Measurements from ENCODE around the gene TJP1. TPM values are rescaled to one million over a fixed set of nuclear protein-coding genes. Genes with fewer than 3 reads are reported as not detected.
"Not testable (repeated sequence)": the region's sequence is repeated elsewhere in the genome, so short reads cannot be mapped to it uniquely, and the experiment has no call there.

The TJP1 gene
- total RNA-seq, 1 donor from 2014 or later = 0.44 TPM

DNA sequence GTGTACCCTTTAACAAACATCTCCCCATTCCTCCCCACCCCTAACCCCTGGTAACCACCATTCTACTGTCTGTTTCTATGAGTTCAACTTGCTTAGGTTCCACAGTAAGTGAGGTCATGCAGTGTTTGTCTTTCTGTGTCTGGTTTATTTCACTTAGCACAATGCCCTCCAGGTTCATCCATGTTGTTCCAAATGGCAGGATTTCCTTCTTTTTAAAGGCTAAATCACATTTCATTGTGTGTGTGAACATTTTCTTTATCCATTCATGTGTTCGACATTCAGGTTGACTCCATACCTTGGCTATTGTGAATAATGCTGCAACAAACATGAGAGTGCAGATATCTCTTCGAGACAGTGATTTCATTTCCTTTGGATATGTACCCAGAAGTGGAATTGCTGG, 62.7 kb downstream of the TJP1 start:
- H3K36me3 Mint-ChIP-seq (ENCODE audit: low read depth) = no peaks in the 10 kb centered on the region
- no peak overlapping the region for H3K27ac Mint-ChIP-seq
- H3K27me3 Mint-ChIP-seq = no peaks in the 10 kb centered on the region
- no peaks in the 10 kb centered on the region for H3K9me3 Mint-ChIP-seq
- DNase-seq = no peak
- no peaks in the 10 kb centered on the region for H3K4me1 Mint-ChIP-seq
- TF ChIP-seq CTCF (IDR thresholded peaks at IDR 0.05) = no peak
- intact Hi-C loops (cut with micrococcal nuclease) = no loop called here
- no peak overlapping the region for H3K4me3 Mint-ChIP-seq
- CTCF ChIA-PET = no interaction called here
- ATAC-seq (ENCODE audit: low read depth) = no peak
- POLR2A ChIA-PET = no interaction called here

DNA sequence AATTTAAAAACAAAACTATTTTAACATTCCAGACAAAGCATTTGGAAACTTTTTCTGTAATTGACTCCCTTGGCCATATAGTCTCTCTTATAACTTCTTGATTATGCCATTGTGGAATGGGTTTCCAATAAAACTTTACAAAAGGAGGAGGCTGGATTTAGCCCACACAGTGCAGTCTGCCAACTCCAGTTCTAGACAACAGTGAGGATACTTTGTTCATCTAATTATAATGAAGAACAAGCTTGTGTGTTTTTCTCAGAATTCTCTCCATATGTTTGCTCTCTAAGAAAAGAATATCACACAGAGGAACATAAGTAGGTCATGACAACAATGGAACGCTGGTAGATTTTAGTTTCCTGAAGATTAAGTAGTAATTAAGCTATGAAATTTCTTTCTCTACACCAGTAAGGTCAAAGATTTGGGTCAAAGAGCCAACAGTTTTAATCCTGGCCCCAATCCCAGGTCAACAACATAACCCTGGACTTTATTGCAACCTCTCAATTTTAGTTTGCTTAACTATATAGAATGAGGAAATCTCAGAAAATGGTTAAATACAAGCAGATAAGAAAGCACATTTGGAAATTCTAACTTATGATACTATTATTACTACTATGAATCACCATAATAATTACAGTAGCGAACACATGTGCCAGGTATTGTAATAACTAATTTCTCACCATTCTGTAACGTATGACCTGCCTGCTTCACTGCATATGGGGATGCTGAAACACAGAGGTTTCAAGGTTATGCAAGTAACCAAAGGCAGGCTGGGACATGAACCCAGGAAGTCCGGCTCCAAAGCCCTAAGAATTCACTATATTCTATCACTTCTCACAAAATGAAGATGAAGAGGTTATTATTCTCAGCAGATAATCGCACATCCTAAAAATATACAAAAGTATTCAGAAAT, 65.7 kb downstream of the TJP1 start:
- no peak overlapping the region for H3K4me3 Mint-ChIP-seq
- DNase-seq (no peak), ATAC-seq (ENCODE audit: low read depth) (no peak)
- intact Hi-C loops (cut with micrococcal nuclease) = no loop called here
- no peak overlapping the region for H3K27ac Mint-ChIP-seq
- no peaks in the 10 kb centered on the region for H3K27me3 Mint-ChIP-seq
- no peaks in the 10 kb centered on the region for H3K9me3 Mint-ChIP-seq
- H3K4me1 Mint-ChIP-seq = no peaks in the 10 kb centered on the region
- no peaks in the 10 kb centered on the region for H3K36me3 Mint-ChIP-seq (ENCODE audit: low read depth)
- POLR2A ChIA-PET = no interaction called here
- no peak for TF ChIP-seq CTCF (IDR thresholded peaks at IDR 0.05)
- CTCF ChIA-PET = no interaction called here

GRCh38 chr15:29754009-29754408, 68.3 kb downstream of the TJP1 start:
- H3K27me3 Mint-ChIP-seq; POLR2A ChIA-PET; intact Hi-C loops (cut with micrococcal nuclease); H3K27ac Mint-ChIP-seq; CTCF ChIA-PET; H3K9me3 Mint-ChIP-seq; H3K4me3 Mint-ChIP-seq; H3K4me1 Mint-ChIP-seq; ATAC-seq (ENCODE audit: low read depth); H3K36me3 Mint-ChIP-seq (ENCODE audit: low read depth); DNase-seq: not testable (repeated sequence)

DNA sequence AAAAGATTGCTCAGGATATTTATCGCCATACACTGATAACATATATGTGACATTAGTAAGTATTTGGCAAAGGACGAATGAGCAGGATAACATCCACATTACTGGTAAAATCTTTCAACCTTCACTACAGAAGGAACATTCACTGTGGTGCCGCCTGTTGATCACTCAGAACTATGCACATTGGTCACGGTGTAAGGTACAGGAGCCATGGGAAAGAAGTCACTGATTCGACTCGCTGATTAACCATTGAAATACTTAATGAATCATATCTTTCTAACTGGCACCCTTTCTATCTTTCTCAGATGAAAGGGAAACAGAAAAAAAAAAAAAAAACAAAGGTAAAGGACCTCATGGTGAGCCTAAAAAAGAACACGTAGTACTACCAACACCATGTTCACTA, 68.8 kb downstream of the TJP1 start:
- Mint-ChIP-seq H3K36me3 (ENCODE audit: low read depth) (no peaks in the 10 kb centered on the region), H3K27me3 (no peaks in the 10 kb centered on the region), H3K27ac (no peak overlapping the region), H3K4me3 (no peak overlapping the region), H3K9me3 (no peaks in the 10 kb centered on the region), H3K4me1 (no peaks in the 10 kb centered on the region)
- TF ChIP-seq CTCF (IDR thresholded peaks at IDR 0.05) = no peak
- CTCF ChIA-PET = no interaction called here
- no peak for ATAC-seq (ENCODE audit: low read depth)
- POLR2A ChIA-PET = no interaction called here
- no peak for DNase-seq
- intact Hi-C loops (cut with micrococcal nuclease) = no loop called here

GRCh38 chr15:29750754-29751153, 71.5 kb downstream of the TJP1 start:
- no peaks in the 10 kb centered on the region for H3K4me1 Mint-ChIP-seq
- H3K36me3 Mint-ChIP-seq (ENCODE audit: low read depth) = no peaks in the 10 kb centered on the region
- H3K27me3 Mint-ChIP-seq = no peaks in the 10 kb centered on the region
- POLR2A ChIA-PET = no interaction called here
- no peak for TF ChIP-seq CTCF (IDR thresholded peaks at IDR 0.05)
- ATAC-seq (ENCODE audit: low read depth) (no peak), DNase-seq (no peak)
- H3K4me3 Mint-ChIP-seq = no peak overlapping the region
- intact Hi-C loops (cut with micrococcal nuclease) = no loop called here
- CTCF ChIA-PET = no interaction called here
- no peaks in the 10 kb centered on the region for H3K9me3 Mint-ChIP-seq
- no peak overlapping the region for H3K27ac Mint-ChIP-seq

Measured in activated B cell treated with CpG ODN at 0.5 μM for 24 hours (primary cell).